IMR-90 (cell line): ENCODE results near the gene SMOC1. TPM values are rescaled to one million over a fixed set of nuclear protein-coding genes. Genes with fewer than 3 reads are reported as not detected.

Experiments
- ATAC-seq: fragments of 200-7000 bp; cut with Tn5 transposase; 2 replicates; pipeline ENCODE4 v1.9.1; 2020; ENCODE audit warnings: low read depth, mild to moderate bottlenecking, moderate library complexity
- BruUV-seq: library from RNA; stranded (reverse); fragments of 400-500 nt; replicated peaks from 2 replicates; lab custom pipeline; 2021; lab: Mats Ljungman, UMichigan
- CTCF ChIA-PET: fragments of 300-600 bp; formaldehyde crosslinking; extraction: SDS; loops from one replicate; lab custom pipeline; 2021; ENCODE audit warnings: antibody characterized with exemption; lab: Yijun Ruan, JAX
- POLR2A ChIA-PET: fragments of 300-600 bp; sonication (Branson Sonifier 250); formaldehyde crosslinking; loops from one replicate; lab custom pipeline; 2022; ENCODE audit warnings: antibody characterized with exemption; ENCODE audit not compliant: unreplicated experiment; lab: Charles Lee
- DNase-seq: peaks from one replicate; pipeline ENCODE4 v3.0.0; 2013
- H2AFZ ChIP-seq: replicated peaks from 2 replicates; pipeline ENCODE3; 2013; ENCODE audit warnings: low read length, mild to moderate bottlenecking; ENCODE audit not compliant: poor library complexity
- H2AK5ac ChIP-seq: 2 replicates; pipeline ENCODE4 v1.6.1; 2013; ENCODE audit warnings: low read depth, low read length, inconsistent platforms
- H2AK9ac ChIP-seq: replicated peaks from 2 replicates; pipeline ENCODE3; 2013; ENCODE audit warnings: mild to moderate bottlenecking, low read depth, low read length, moderate library complexity; ENCODE audit not compliant: poor library complexity
- H2BK120ac ChIP-seq: 2 replicates; pipeline ENCODE4 v1.6.1; 2013; ENCODE audit warnings: low read depth, low read length, inconsistent platforms
- H2BK15ac ChIP-seq: 3 replicates; pipeline ENCODE4 v1.6.1; 2013; ENCODE audit warnings: low read depth, low read length, inconsistent platforms
- H2BK20ac ChIP-seq: 2 replicates; pipeline ENCODE4 v1.6.1; 2013; ENCODE audit warnings: low read depth, mild to moderate bottlenecking, inconsistent platforms, low read length, moderate library complexity
- H2BK5ac ChIP-seq: 2 replicates; pipeline ENCODE4 v1.6.1; 2013; ENCODE audit warnings: mild to moderate bottlenecking, low read depth, low read length, inconsistent platforms; ENCODE audit not compliant: poor library complexity, severe bottlenecking
- H3K14ac ChIP-seq: replicated peaks from 2 replicates; pipeline ENCODE4 v1.6.1; 2013; ENCODE audit warnings: low read depth, low read length, inconsistent platforms
- H3K18ac ChIP-seq: 2 replicates; pipeline ENCODE4 v1.6.1; 2013; ENCODE audit warnings: low read depth, low read length, control low read depth
- H3K23ac ChIP-seq: 2 replicates; pipeline ENCODE4 v1.6.1; 2013; ENCODE audit warnings: low read depth, low read length, inconsistent platforms
- H3K27ac ChIP-seq: 2 replicates; pipeline ENCODE4 v1.5.1; 2013; ENCODE audit warnings: mild to moderate bottlenecking, control low read depth, low read length; ENCODE audit not compliant: insufficient read depth
- H3K27me3 ChIP-seq: 2 replicates; pipeline ENCODE4 v1.6.1; 2013; ENCODE audit warnings: low read length; ENCODE audit not compliant: control insufficient read depth, insufficient read depth
- H3K36me3 ChIP-seq: 2 replicates; pipeline ENCODE4 v1.6.1; 2013; ENCODE audit warnings: low read length, mixed read lengths; ENCODE audit not compliant: control insufficient read depth, insufficient read depth
- H3K4ac ChIP-seq: 2 replicates; pipeline ENCODE4 v1.6.1; 2013; ENCODE audit warnings: low read depth, low read length, inconsistent platforms
- H3K4me1 ChIP-seq: 2 replicates; pipeline ENCODE4 v1.6.1; 2013; ENCODE audit warnings: low read length, mixed read lengths; ENCODE audit not compliant: control insufficient read depth, insufficient read depth
- H3K4me2 ChIP-seq: 2 replicates; pipeline ENCODE4 v1.6.1; 2013; ENCODE audit warnings: low read depth, mild to moderate bottlenecking, control low read depth, low read length, moderate library complexity
- H3K4me3 ChIP-seq: 2 replicates; pipeline ENCODE4 v1.5.1; 2013; ENCODE audit warnings: low read depth, mild to moderate bottlenecking, control low read depth, low read length, moderate library complexity; ENCODE audit not compliant: insufficient read depth
- H3K56ac ChIP-seq: 2 replicates; pipeline ENCODE4 v1.6.1; 2013; ENCODE audit warnings: low read length, inconsistent platforms; ENCODE audit not compliant: insufficient read depth; ENCODE audit errors: extremely low read depth
- H3K79me1 ChIP-seq, 2 experiments: 2 replicates each; pipeline ENCODE4 v1.6.1; 2013; ENCODE audit warnings: low read length in 2 of 2, inconsistent platforms in 1 of 2, low read depth in 1 of 2
- H3K9ac ChIP-seq: 2 replicates; pipeline ENCODE4 v1.6.1; 2013; ENCODE audit warnings: low read depth, low read length, control low read depth
- H3K9me1 ChIP-seq: 2 replicates; pipeline ENCODE4 v1.6.1; 2013; ENCODE audit warnings: low read length, inconsistent platforms; ENCODE audit not compliant: insufficient read depth
- H3K9me3 ChIP-seq: 2 replicates; pipeline ENCODE4 v1.6.1; 2013; ENCODE audit warnings: low read length; ENCODE audit not compliant: control insufficient read depth, insufficient read depth
- H4K20me1 ChIP-seq: 2 replicates; pipeline ENCODE4 v1.6.1; 2013; ENCODE audit warnings: low read length, inconsistent platforms; ENCODE audit not compliant: insufficient read depth
- H4K5ac ChIP-seq: 2 replicates; pipeline ENCODE4 v1.6.1; 2013; ENCODE audit warnings: mild to moderate bottlenecking, low read depth, low read length, control low read depth
- H4K8ac ChIP-seq, 2 experiments: 2 replicates each; pipeline ENCODE4 v1.6.1; 2013; ENCODE audit warnings: low read depth in 2 of 2, low read length in 2 of 2, control low read depth in 1 of 2, inconsistent platforms in 1 of 2
- H4K91ac ChIP-seq: 2 replicates; pipeline ENCODE4 v1.6.1; 2013; ENCODE audit warnings: low read depth, low read length, inconsistent platforms; ENCODE audit not compliant: insufficient read depth
- CHD1 ChIP-seq: IDR thresholded peaks from 2 replicates; pipeline ENCODE4 v1.6.1; 2012; ENCODE audit warnings: low read depth, low read length, improper control_type of control experiment
- CTCF ChIP-seq: conservative IDR thresholded peaks from 2 replicates; pipeline ENCODE4 v1.5.1; 2012; ENCODE audit warnings: mild to moderate bottlenecking, low read depth, low read length, improper control_type of control experiment
- ELK1 ChIP-seq: fragments of 150-350 bp; IDR thresholded peaks from 2 replicates; pipeline ENCODE4 v1.6.1; 2016; ENCODE audit warnings: low read depth, mild to moderate bottlenecking, low read length, moderate library complexity, borderline replicate concordance
- MAFK ChIP-seq: IDR thresholded peaks from 2 replicates; pipeline ENCODE4 v1.6.1; 2012; ENCODE audit warnings: low read depth, low read length, improper control_type of control experiment
- MXI1 ChIP-seq: IDR thresholded peaks from 2 replicates; pipeline ENCODE4 v1.6.1; 2012; ENCODE audit warnings: low read depth, mild to moderate bottlenecking, low read length, moderate library complexity, borderline replicate concordance
- NFE2L2 ChIP-seq: fragments of 150-350 bp; IDR thresholded peaks from 2 replicates; pipeline ENCODE4 v1.6.1; 2016; ENCODE audit warnings: low read depth, mild to moderate bottlenecking, low read length
- POLR2A ChIP-seq: IDR thresholded peaks from 2 replicates; pipeline ENCODE4 v1.6.1; 2012; ENCODE audit warnings: mild to moderate bottlenecking, low read depth, low read length
- RCOR1 ChIP-seq: IDR thresholded peaks from 2 replicates; pipeline ENCODE4 v1.6.1; 2012; ENCODE audit warnings: mild to moderate bottlenecking, low read length, improper control_type of control experiment; ENCODE audit not compliant: insufficient replicate concordance
- RFX5 ChIP-seq: IDR thresholded peaks from 2 replicates; pipeline ENCODE4 v1.8.0; 2012; ENCODE audit warnings: low read depth, mild to moderate bottlenecking, low read length, moderate library complexity
- USF2 ChIP-seq: fragments of 150-350 bp; IDR thresholded peaks from 2 replicates; pipeline ENCODE4 v1.6.1; 2017; ENCODE audit warnings: mild to moderate bottlenecking, antibody characterized with exemption, low read length, low read depth
- WGBS, 2 experiments: methylation state at CpG; one replicate each; pipeline versions ENCODE4 v1.1.5 to v1.1.7; 2013; ENCODE audit warnings: missing lambda C conversion rate in 2 of 2; ENCODE audit not compliant: insufficient read length in 1 of 2; ENCODE audit errors: extremely low coverage in 2 of 2; 5-methylcytosine and 5-hydroxymethylcytosine counted together
- dilution Hi-C: fragments of 300-500 bp; cut with HindIII; formaldehyde crosslinking; loops from one replicate; pipeline ENCODE4 v1.14.3; 2018; ENCODE audit warnings: low sequenced_read_pairs; ENCODE audit not compliant: unreplicated experiment
- in situ Hi-C: fragments of 300-500 bp; cut with MboI; formaldehyde crosslinking; loops from 3 replicates; pipeline ENCODE4 v1.14.3; 2019; ENCODE audit warnings: low sequenced_read_pairs, inconsistent platforms, mixed read lengths
- intact Hi-C: fragments of 100-400 bp; cut with micrococcal nuclease; formaldehyde crosslinking; loops from 2 replicates; pipeline ENCODE4 v1.10.0; 2022
- polyA plus RNA-seq, 3 experiments: library from polyadenylated mRNA; depleted of rRNA; stranded (reverse); fragments of >200 nt; gene quantifications; 2 replicates each; pipeline ENCODE4 v1.2.3, GENCODE V29; 2012; ENCODE audit warnings: low replicate concordance in 1 of 3
- total RNA-seq: library from RNA; depleted of rRNA; stranded (reverse); fragments of >200 nt; gene quantifications from 2 replicates; pipeline ENCODE4 v1.2.3, GENCODE V29; 2012

The SMOC1 gene
- total and polyA plus RNA-seq, 2 of the 4 experiments (the other 2 are of a cell fraction) = 0.90 to 4.1 TPM

- no CpG with 5 or more reads among the region's 2 CpGs for WGBS, 2 experiments
- CTCF ChIA-PET = no interaction called here
- Histone ChIP-seq H3K27me3 (peaks cover 56% of the 10 kb centered on the region), H2AK9ac (no peak overlapping the region), H2BK15ac (no peak overlapping the region), H3K56ac (no peak overlapping the region), H3K4me1 (no peaks in the 10 kb centered on the region), H2BK5ac (no peak overlapping the region), H3K36me3 (no peaks in the 10 kb centered on the region), H4K20me1 (no peaks in the 10 kb centered on the region), H4K91ac (no peak overlapping the region), H3K4me2 (no peak overlapping the region), H2AK5ac (no peak overlapping the region), H4K8ac (no peak overlapping the region), H3K27ac (no peak overlapping the region), H3K18ac (no peak overlapping the region), H2BK120ac (no peak overlapping the region), H2AFZ (no peak overlapping the region), H3K4me3 (no peak overlapping the region), H3K9ac (no peak overlapping the region), H3K23ac (no peak overlapping the region), H3K79me1 (no peaks in the 10 kb centered on the region), H4K5ac (no peak overlapping the region), H3K4ac (no peak overlapping the region), H3K9me1 (no peaks in the 10 kb centered on the region), H2BK20ac (no peak overlapping the region), H3K14ac (no peak overlapping the region), H3K9me3 (no peaks in the 10 kb centered on the region)
- POLR2A ChIA-PET = no interaction called here
- intact Hi-C loops (no loop called here), in situ Hi-C loops (loop anchor here (25.0 kb wide), 1 partner anchor 467 kb away; no protein-coding TSS in a partner anchor), dilution Hi-C loops (no loop called here)
- ATAC-seq = no peak
- TF ChIP-seq CTCF (no peak), USF2 (no peak), MXI1 (no peak), CHD1 (no peak), NFE2L2 (no peak), RFX5 (no peak), MAFK (no peak), RCOR1 (no peak), POLR2A (no peak), ELK1 (no peak)
- DNase-seq = no peak
- no TSS peak for BruUV-seq
Observed at GRCh38 chr14:69845050-69845581, 34.1 kb upstream of the SMOC1 start.
